Measurements from ENCODE around the gene SCGB1A1.

DNA sequence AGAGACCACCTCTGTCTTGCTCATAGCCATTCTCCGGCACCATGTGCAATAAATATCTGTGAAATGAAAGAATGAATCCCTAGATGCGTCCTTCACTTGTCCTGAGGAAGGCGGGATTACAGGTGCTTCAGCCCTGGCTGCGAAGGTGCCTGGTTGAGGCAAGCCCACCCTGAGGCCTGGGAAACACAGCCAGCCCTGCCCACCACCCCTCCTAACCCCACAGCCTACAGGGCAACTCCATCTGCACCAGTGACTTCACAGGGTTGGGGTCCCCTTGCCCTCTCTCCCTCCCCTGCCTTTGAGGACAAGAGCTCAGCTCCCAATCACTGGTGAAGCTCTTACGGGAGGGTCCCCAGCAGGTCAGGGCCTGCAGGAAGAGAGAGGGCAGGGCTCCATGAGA lies 17.5 kb upstream of the SCGB1A1 start:
- TF ChIP-seq FOXA1 (IDR thresholded peaks at IDR 0.05): no peak
- TF ChIP-seq ZNF384 (IDR thresholded peaks at IDR 0.05): no peak
- no peak for TF ChIP-seq CTBP1 (IDR thresholded peaks at IDR 0.05; ENCODE audit: borderline replicate concordance)
- no peak for TF ChIP-seq BHLHE40 (IDR thresholded peaks at IDR 0.05; ENCODE audit: borderline replicate concordance)
- no peak for TF ChIP-seq ARNT (IDR thresholded peaks at IDR 0.05)
- no peak for TF ChIP-seq FOXK2 (IDR thresholded peaks at IDR 0.05)
- no peak for TF ChIP-seq SUZ12 (IDR thresholded peaks at IDR 0.05)
- TF ChIP-seq FOXM1 (IDR thresholded peaks at IDR 0.05; ENCODE audit: borderline replicate concordance): no peak
- no peak for TF ChIP-seq SP1 (IDR thresholded peaks at IDR 0.05)
- no peak for TF ChIP-seq TARDBP (IDR thresholded peaks at IDR 0.05)
- TF ChIP-seq HDGF (IDR thresholded peaks at IDR 0.05; ENCODE audit: borderline replicate concordance): no peak
- TF ChIP-seq NFRKB (IDR thresholded peaks at IDR 0.05): no peak
- TF ChIP-seq L3MBTL2 (conservative IDR thresholded peaks at IDR 0.05): no peak

All from HEK293T (cell line).